Gastrocnemius medialis (tissue), 4 donors: Measurements from ENCODE around the gene MSANTD3. TPM values are rescaled to one million over a fixed set of nuclear protein-coding genes. Genes with fewer than 3 reads are reported as not detected.

ENCODE experiments used
- ATAC-seq, 2 donors: fragments of 150-250 bp; one replicate each; pipeline ENCODE4 v1.9.1; 2016
- DNase-seq, 2 donors: peaks; one replicate each; pipeline ENCODE4 v3.0.0-alpha.2; 2019
- H3K27ac ChIP-seq, 4 donors: fragments of 200-600 bp; sonication (generic); 1 replicate in 1 of 4; 2 replicates in 3 of 4; pipeline ENCODE4 v1.5.1; 2016 to 2018; ENCODE audit warnings: mild to moderate bottlenecking in 2 of 4, moderate library complexity in 1 of 4
- H3K27me3 ChIP-seq, 3 donors: fragments of 200-600 bp; sonication (generic) in 2 of 3; 1 replicate in 1 of 3; 2 replicates in 2 of 3; pipeline versions ENCODE4 v1.5.1 to v1.6.0; 2016 to 2019; ENCODE audit warnings: mild to moderate bottlenecking in 1 of 3, moderate library complexity in 1 of 3
- H3K36me3 ChIP-seq, 2 donors: fragments of 200-600 bp; sonication (generic) in 1 of 2; one replicate each; pipeline ENCODE4 v1.5.1; 2017 to 2018
- H3K4me1 ChIP-seq, 2 donors: fragments of 200-600 bp; sonication (generic) in 1 of 2; one replicate each; pipeline ENCODE4 v1.5.1; 2016 to 2017; ENCODE audit warnings: mild to moderate bottlenecking in 2 of 2
- H3K4me3 ChIP-seq, 4 donors: fragments of 200-600 bp; sonication (generic) in 3 of 4; 1 replicate in 1 of 4; 2 replicates in 3 of 4; pipeline ENCODE4 v1.5.1; 2016 to 2019; ENCODE audit warnings: mild to moderate bottlenecking in 2 of 4
- H3K9me3 ChIP-seq, 3 donors: fragments of 200-600 bp; sonication (generic) in 2 of 3; 1 replicate in 1 of 3; 2 replicates in 2 of 3; pipeline ENCODE4 v1.5.1; 2016 to 2019
- POLR2A ChIP-seq, 2 donors: fragments of 450-650 bp; IDR thresholded peaks; one replicate each; pipeline ENCODE4 v1.6.1; 2017; ENCODE audit warnings: antibody characterized with exemption in 2 of 2, mild to moderate bottlenecking in 2 of 2, moderate library complexity in 2 of 2
- in situ Hi-C, 4 donors: fragments of 200-750 bp; cut with MboI; loops; one replicate each; pipeline versions ENCODE4 v1.15.0 to v1.8.0; 2017; ENCODE audit warnings: low sequenced_read_pairs in 4 of 4
- intact Hi-C: fragments of 100-400 bp; cut with DNase I; formaldehyde crosslinking; loops from one replicate; pipeline ENCODE4 v1.15.1; 2023; ENCODE audit warnings: low total_unique reads
- total RNA-seq, 4 donors: library from RNA; depleted of rRNA; stranded (reverse); fragments of >200 nt; gene quantifications; one replicate each; pipeline versions ENCODE4 v1.1.0 to v1.2.3, GENCODE V29; 2016
- TF ChIP-seq, protein P1 (sequence below), 5 experiments: fragments of 450-650 bp in 3 of 5; fragments of 200-600 bp in 2 of 5; sonication (generic) in 2 of 5; IDR thresholded peaks in 4 of 5; conservative IDR thresholded peaks in 1 of 5; 1 replicate in 4 of 5; 2 replicates in 1 of 5; pipeline ENCODE4 v1.5.1; 2016 to 2019; ENCODE audit warnings: antibody characterized with exemption in 5 of 5, mild to moderate bottlenecking in 3 of 5, moderate library complexity in 3 of 5

MSANTD3 gene
- total RNA-seq, 4 donors from 2014 or later: 23.3 to 62.6 (median 40.1) TPM

DNA sequence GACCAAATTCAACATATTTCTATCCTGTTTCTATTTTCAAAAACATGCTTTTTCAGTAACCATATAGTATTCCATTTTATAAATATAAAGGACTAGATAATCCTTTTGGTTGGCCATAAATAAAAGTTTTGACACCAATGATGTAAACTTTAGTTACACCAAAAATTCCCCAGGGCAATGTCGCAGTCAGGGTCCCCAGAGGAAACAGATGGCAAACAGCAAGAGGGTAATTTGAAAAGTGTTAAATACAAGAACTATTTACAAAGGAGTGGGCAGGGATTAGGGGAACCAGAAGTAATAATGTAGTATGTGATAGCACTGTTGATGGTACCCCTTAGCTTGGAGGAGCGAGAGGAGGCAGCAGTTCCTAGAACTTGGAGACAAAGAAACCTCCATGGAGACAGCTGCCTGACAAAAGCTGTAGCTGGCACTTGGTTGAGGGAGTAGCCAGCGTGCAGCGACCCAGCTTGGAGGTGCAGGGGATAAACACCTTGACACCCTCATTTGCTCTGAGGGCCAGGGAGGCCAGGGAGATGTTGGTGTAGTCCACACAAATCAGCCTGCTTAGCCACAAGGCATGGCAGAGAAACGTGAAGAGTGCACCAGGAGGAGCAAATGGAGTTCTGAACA lies 18.3 kb upstream of the MSANTD3 start:
- ATAC-seq (no peak), DNase-seq (no peak)
- Histone ChIP-seq H3K4me3 (no peak overlapping the region), H3K9me3 (no peaks in the 10 kb centered on the region), H3K36me3 (no peaks in the 10 kb centered on the region), H3K27me3 (no peaks in the 10 kb centered on the region), H3K27ac (no peak overlapping the region), H3K4me1 (peaks cover 4 to 8% of the 10 kb centered on the region in 2 donors)
- no peak for TF ChIP-seq POLR2A (IDR thresholded peaks at IDR 0.05)
- TF ChIP-seq, protein P1, sequence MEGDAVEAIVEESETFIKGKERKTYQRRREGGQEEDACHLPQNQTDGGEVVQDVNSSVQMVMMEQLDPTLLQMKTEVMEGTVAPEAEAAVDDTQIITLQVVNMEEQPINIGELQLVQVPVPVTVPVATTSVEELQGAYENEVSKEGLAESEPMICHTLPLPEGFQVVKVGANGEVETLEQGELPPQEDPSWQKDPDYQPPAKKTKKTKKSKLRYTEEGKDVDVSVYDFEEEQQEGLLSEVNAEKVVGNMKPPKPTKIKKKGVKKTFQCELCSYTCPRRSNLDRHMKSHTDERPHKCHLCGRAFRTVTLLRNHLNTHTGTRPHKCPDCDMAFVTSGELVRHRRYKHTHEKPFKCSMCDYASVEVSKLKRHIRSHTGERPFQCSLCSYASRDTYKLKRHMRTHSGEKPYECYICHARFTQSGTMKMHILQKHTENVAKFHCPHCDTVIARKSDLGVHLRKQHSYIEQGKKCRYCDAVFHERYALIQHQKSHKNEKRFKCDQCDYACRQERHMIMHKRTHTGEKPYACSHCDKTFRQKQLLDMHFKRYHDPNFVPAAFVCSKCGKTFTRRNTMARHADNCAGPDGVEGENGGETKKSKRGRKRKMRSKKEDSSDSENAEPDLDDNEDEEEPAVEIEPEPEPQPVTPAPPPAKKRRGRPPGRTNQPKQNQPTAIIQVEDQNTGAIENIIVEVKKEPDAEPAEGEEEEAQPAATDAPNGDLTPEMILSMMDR (IDR thresholded peaks at IDR 0.05 in 4 of 5, conservative IDR thresholded peaks at IDR 0.05 in 1 of 5): no peak
- in situ Hi-C loops: no loop called here
- intact Hi-C loops: no loop called here

DNA sequence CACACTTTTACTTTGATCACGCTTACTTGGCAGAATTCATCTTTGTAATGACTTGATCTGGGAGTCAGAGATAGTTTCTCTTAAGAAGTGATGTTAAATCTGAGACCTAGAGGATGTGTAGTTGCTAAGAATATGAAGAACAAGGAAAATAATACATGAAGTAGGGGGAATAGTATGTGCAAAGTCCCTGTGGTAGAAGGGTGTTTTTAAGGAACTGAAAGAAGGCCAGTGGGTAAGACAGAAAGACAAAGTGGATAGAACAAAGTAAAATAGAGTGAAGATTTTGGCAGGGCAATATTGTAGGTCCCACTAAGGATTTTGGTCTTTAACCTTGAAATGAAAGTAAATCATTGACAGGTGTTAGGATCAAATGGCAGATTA lies 17.8 kb upstream of the MSANTD3 start:
- H3K27me3 ChIP-seq: no peaks in the 10 kb centered on the region
- in situ Hi-C loops (no loop called here), intact Hi-C loops (no loop called here)
- no peaks in the 10 kb centered on the region for H3K36me3 ChIP-seq
- H3K4me3 ChIP-seq: no peak overlapping the region
- H3K4me1 ChIP-seq: peaks cover 4 to 8% of the 10 kb centered on the region in 2 donors
- H3K9me3 ChIP-seq: no peaks in the 10 kb centered on the region
- no peak overlapping the region for H3K27ac ChIP-seq
- ATAC-seq (no peak), DNase-seq (no peak)
- TF ChIP-seq, protein P1 (IDR thresholded peaks at IDR 0.05 in 4 of 5, conservative IDR thresholded peaks at IDR 0.05 in 1 of 5): no peak
- no peak for TF ChIP-seq POLR2A (IDR thresholded peaks at IDR 0.05)

DNA sequence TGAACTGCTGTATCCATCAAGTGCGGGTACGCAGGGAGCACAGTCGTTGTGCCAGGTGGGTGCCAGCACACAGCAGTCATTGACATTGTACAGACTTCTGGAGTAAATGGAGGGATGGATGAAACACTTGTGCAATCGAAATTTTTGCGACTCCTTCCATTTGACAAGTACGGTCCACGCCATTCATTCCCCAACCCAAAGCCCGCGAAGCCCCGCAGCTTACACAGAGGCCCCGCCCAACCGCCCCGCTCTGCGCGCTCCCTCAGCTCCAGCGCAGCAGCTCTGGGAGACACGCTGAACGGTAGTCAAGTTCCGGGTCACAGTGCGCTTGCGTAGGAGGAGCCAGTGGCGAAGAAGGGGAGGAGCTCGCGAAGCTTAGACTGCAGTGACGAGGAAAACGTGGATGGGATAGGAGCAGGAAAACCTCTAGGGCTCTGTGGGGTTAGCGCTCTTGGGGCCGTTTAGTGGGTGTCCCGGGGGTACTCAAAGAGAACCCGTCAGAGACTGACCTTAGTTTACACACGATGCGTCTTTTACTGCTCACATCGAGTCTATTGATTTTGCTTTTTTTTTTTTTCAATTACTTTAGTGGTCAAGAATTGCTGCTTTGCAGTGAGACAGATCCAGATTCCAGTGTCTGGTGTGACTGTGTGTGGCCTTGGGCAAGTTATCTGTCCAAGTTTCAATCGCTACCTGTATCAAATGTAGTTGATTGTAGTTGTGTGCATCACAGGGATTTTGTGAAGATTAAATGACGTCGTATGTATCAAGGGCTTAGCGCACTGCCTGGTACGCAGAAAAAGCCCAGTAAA lies 15.3 kb upstream of the MSANTD3 start:
- DNase-seq (peak; percentile 75 to 84), ATAC-seq (peak; percentile 99 to 100)
- Histone ChIP-seq H3K9me3 (no peaks in the 10 kb centered on the region), H3K4me1 (peaks cover 4 to 8% of the 10 kb centered on the region in 2 donors), H3K4me3 (peak overlapping the region; percentile 53 to 68 (median 62)), H3K27ac (peak overlapping the region in 3 of 4 donors; percentile 10 to 41 (median 40)), H3K27me3 (peaks cover 0 to 4% (median 0%) of the 10 kb centered on the region in 3 donors), H3K36me3 (no peaks in the 10 kb centered on the region)
- intact Hi-C loops: no loop called here
- in situ Hi-C loops: no loop called here
- TF ChIP-seq POLR2A (IDR thresholded peaks at IDR 0.05): no peak
- TF ChIP-seq, protein P1 (IDR thresholded peaks at IDR 0.05 in 4 of 5, conservative IDR thresholded peaks at IDR 0.05 in 1 of 5): no peak

DNA sequence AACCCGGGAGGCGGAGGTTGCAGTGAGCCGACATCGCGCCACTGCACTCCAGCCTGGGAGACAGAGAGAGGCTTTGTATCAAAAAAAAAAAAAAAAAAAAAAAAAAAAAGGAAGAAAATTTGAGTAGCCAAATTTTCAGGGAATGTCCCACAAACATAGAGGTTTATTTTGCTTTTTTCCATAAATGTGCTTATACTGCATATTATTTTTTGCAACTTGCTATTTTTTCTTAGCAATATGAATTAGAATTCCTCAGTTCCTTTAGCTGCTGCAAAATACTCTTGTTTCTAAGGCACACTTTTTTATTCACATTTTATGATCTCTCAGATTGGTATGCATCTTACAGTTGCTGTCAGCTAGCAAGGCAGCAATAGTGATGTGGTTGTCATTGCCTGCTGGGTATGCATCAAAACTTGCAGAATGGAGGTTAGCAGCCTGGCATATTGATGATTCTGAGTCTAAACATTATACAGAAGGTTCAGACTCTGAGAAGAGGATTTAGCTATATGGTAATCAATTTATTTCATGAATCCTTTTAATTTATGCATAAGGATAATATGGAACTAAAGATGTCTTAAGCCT lies 13.0 kb upstream of the MSANTD3 start:
- intact Hi-C loops (no loop called here), in situ Hi-C loops (no loop called here)

More for the DNA sequence above, 13.0 kb upstream of the MSANTD3 start:
- Histone ChIP-seq H3K36me3 (no peaks in the 10 kb centered on the region), H3K4me3 (no peak overlapping the region), H3K9me3 (no peaks in the 10 kb centered on the region), H3K27me3 (peaks cover 0 to 4% (median 0%) of the 10 kb centered on the region in 3 donors), H3K4me1 (peaks cover 4 to 8% of the 10 kb centered on the region in 2 donors), H3K27ac (no peak overlapping the region)
- no peak for ATAC-seq
- TF ChIP-seq, protein P1 (IDR thresholded peaks at IDR 0.05 in 4 of 5, conservative IDR thresholded peaks at IDR 0.05 in 1 of 5): no peak
- no peak for TF ChIP-seq POLR2A (IDR thresholded peaks at IDR 0.05)
- no peak for DNase-seq
